OCI-LY3 (cell line): ENCODE data around the gene PLK5.
"Not testable (repeated sequence)": the region's sequence is repeated elsewhere in the genome, so short reads cannot be mapped to it uniquely, and the experiment has no call there.

Experiments
- H2AFZ ChIP-seq: fragments of 200-600, 300-600 bp; shearing (Covaris generic); 2 replicates; pipeline ENCODE4 v1.6.0; 2014; ENCODE audit warnings: antibody characterized with exemption, low read depth, low read length
- H3K27ac ChIP-seq: fragments of 200-600, 300-600 bp; sonication (generic); 2 replicates; pipeline ENCODE4 v1.5.1; 2014; ENCODE audit warnings: mild to moderate bottlenecking, low read length, moderate library complexity, mixed read lengths
- H3K27me3 ChIP-seq: fragments of 200-600, 300-600 bp; sonication (generic); 2 replicates; pipeline ENCODE4 v1.6.1; 2014; ENCODE audit warnings: low read depth, low read length, mixed read lengths
- H3K36me3 ChIP-seq: fragments of 200-600, 300-600 bp; sonication (generic); replicated peaks from 2 replicates; pipeline ENCODE3; 2014; ENCODE audit warnings: low read depth, low read length, mixed read lengths
- H3K4me1 ChIP-seq: fragments of 300-600, 200-600 bp; sonication (generic); 2 replicates; pipeline ENCODE4 v1.6.1; 2014; ENCODE audit warnings: low read length, mixed read lengths
- H3K4me2 ChIP-seq: fragments of 200-600, 300-600 bp; sonication (generic); 2 replicates; pipeline ENCODE4 v1.6.1; 2014; ENCODE audit warnings: low read length, mixed read lengths
- H3K4me3 ChIP-seq: fragments of 300-600, 200-600 bp; sonication (generic); 2 replicates; pipeline ENCODE4 v1.5.1; 2014; ENCODE audit warnings: antibody characterized with exemption, mild to moderate bottlenecking, low read length, moderate library complexity
- H3K79me2 ChIP-seq: fragments of 300-600, 200-600 bp; shearing (Covaris generic); 2 replicates; pipeline ENCODE4 v1.6.1; 2014; ENCODE audit warnings: mild to moderate bottlenecking, low read length, mixed read lengths
- H3K9ac ChIP-seq: fragments of 300-600, 200-600 bp; shearing (Covaris generic); 2 replicates; pipeline ENCODE4 v1.6.0; 2014; ENCODE audit warnings: mild to moderate bottlenecking, low read length, moderate library complexity
- H3K9me3 ChIP-seq: fragments of 200-600, 300-600 bp; shearing (Covaris generic); 2 replicates; pipeline ENCODE4 v1.6.1; 2014; ENCODE audit warnings: low read length, mixed read lengths; ENCODE audit not compliant: insufficient read depth
- H4K20me1 ChIP-seq: fragments of 200-600, 300-600 bp; sonication (generic); 2 replicates; pipeline ENCODE4 v1.6.1; 2016; ENCODE audit warnings: low read length, mixed read lengths; ENCODE audit not compliant: insufficient read depth
- EZH2phosphoT487 ChIP-seq: fragments of 200-600 bp; shearing (Covaris generic); IDR thresholded peaks from 2 replicates; pipeline ENCODE4 v1.6.1; 2018; ENCODE audit warnings: antibody characterized with exemption, mixed run types, low read depth
- TF ChIP-seq, protein P1 (sequence below): fragments of 200-600, 300-600 bp; sonication (generic); IDR thresholded peaks from 2 replicates; pipeline ENCODE4 v1.5.1; 2014; ENCODE audit warnings: antibody characterized with exemption, low read length, low read depth

The PLK5 gene

DNA sequence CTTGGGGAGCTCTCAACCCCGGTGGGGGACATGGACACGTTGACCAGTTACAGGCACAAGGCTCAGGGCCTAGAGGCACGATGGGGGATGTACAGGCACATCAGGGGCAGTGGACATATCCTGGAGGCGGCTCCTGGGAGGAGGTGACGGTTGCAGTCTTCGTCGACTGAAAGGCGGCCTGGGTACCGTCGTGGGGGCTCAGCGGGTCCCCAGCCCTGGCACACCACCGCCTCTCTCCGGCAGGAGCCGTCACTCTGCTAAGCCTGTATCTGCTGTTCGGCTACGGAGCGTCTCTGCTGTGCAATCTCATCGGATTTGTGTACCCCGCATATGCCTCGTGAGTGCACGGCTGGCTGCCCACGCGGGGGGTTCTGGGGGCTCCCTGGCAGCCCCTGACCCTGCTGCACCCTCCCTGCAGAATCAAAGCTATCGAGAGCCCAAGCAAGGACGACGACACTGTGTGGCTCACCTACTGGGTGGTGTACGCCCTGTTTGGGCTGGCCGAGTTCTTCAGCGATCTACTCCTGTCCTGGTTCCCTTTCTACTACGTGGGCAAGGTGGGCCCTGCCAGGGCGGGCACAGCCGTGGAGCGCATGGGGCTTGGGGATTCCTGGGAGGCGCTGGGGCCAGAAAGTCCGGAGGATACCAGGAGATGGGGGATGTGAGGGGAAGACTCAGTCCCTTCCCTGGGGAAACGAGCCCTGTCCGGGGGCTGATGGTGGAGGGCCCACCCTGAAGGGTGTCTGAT lies 28.7 kb upstream of the PLK5 start:
- Histone ChIP-seq H3K9ac (no peak overlapping the region), H3K4me1 (no peaks in the 10 kb centered on the region), H4K20me1 (no peaks in the 10 kb centered on the region), H3K9me3 (no peaks in the 10 kb centered on the region), H3K27me3 (no peaks in the 10 kb centered on the region), H3K4me3 (no peak overlapping the region), H3K36me3 (no peaks in the 10 kb centered on the region), H2AFZ (no peak overlapping the region), H3K4me2 (no peak overlapping the region), H3K79me2 (no peaks in the 10 kb centered on the region), H3K27ac (no peak overlapping the region)
- TF ChIP-seq, protein P1, sequence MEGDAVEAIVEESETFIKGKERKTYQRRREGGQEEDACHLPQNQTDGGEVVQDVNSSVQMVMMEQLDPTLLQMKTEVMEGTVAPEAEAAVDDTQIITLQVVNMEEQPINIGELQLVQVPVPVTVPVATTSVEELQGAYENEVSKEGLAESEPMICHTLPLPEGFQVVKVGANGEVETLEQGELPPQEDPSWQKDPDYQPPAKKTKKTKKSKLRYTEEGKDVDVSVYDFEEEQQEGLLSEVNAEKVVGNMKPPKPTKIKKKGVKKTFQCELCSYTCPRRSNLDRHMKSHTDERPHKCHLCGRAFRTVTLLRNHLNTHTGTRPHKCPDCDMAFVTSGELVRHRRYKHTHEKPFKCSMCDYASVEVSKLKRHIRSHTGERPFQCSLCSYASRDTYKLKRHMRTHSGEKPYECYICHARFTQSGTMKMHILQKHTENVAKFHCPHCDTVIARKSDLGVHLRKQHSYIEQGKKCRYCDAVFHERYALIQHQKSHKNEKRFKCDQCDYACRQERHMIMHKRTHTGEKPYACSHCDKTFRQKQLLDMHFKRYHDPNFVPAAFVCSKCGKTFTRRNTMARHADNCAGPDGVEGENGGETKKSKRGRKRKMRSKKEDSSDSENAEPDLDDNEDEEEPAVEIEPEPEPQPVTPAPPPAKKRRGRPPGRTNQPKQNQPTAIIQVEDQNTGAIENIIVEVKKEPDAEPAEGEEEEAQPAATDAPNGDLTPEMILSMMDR = no peak
- TF ChIP-seq EZH2phosphoT487 = no peak

DNA sequence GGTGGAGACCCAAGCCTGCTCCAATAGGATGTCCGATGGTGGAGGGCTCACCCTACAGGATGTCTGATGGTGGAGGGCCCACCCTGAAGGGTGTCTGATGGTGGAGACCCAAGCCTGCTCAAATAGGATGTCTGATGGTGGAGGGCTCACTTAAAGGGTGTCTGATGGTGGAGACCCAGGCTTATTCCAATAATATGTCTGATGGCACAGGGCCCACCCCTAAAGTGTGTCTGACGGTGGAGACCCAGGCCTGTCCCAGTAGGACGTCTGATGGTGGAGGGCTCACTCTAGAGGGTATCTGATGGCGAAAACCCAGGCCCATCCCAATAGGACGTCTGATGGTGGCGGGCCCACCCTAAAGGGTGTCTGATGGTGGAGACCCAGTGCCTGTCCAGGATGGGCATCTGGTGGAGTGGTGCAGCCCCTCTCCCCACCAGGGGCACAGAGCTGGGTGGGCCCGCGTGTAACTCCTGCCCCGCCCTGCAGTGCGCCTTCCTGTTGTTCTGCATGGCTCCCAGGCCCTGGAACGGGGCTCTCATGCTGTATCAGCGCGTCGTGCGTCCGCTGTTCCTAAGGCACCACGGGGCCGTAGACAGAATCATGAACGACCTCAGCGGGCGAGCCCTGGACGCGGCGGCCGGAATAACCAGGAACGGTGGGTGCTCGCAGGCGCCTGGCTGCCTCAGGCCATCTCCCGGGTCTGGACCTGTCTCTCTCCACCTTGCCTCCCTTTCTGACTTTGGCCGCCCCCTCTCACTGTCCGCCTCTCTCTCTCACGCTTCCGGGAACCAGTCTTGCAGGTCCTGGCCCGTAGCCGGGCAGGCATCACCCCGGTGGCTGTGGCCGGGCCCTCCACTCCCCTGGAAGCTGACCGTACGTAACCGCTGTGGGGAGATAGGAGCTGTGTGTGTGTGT lies 27.8 kb upstream of the PLK5 start:
- Histone ChIP-seq H3K9me3 (no peaks in the 10 kb centered on the region), H3K79me2 (no peaks in the 10 kb centered on the region), H3K9ac (no peak overlapping the region), H3K36me3 (no peaks in the 10 kb centered on the region), H3K27ac (no peak overlapping the region), H3K4me2 (no peak overlapping the region), H3K4me3 (no peak overlapping the region), H2AFZ (no peak overlapping the region), H3K4me1 (no peaks in the 10 kb centered on the region), H3K27me3 (no peaks in the 10 kb centered on the region), H4K20me1 (no peaks in the 10 kb centered on the region)
- TF ChIP-seq EZH2phosphoT487 = no peak

DNA sequence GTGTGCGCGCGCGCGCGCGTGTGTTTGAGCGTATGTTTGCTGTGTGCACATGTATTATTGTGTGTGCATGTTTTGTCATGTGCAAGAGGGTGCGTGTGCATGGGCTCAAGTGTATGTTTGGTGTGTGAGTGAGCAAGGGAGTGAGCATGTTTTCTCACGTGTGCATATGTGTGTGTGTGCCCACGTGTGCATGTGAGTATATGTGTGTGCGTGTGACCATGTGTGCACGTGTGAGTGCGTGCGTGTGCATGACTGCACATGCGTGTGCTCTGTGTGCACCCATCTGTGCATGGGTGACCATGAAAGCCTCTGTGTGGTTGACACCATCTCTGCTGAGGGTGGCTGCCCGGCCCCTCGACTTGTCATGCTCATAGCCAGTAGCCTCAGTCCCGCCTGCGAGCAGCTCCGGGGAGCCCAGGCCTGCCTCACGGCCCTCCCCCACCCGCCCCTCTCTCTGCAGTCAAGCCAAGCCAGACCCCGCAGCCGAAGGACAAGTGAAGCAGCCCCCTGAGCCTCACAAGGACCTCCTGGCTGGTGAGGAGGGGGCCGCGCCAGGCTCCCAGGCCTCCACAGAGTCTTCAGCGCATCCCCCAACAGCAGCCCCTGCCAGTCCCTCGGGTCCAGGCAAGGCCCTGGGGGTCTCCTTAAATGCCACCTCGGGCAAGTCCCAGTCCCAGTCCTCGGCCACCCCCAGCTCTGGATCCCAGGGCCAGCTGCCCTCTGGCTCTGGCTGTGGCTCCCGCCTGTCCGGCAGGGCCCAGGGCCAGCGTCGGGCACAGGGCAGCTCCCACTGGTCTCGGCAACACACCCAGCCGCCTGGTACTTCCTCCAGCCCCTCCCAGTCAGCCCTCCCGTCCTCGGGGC lies 26.9 kb upstream of the PLK5 start:
- Histone ChIP-seq H3K9ac (no peak overlapping the region), H4K20me1 (no peaks in the 10 kb centered on the region), H3K4me1 (no peaks in the 10 kb centered on the region), H3K79me2 (no peaks in the 10 kb centered on the region), H3K4me2 (no peak overlapping the region), H3K27ac (no peak overlapping the region), H3K36me3 (no peaks in the 10 kb centered on the region), H3K4me3 (no peak overlapping the region), H3K9me3 (no peaks in the 10 kb centered on the region), H3K27me3 (no peaks in the 10 kb centered on the region), H2AFZ (no peak overlapping the region)
- TF ChIP-seq EZH2phosphoT487 = no peak
- TF ChIP-seq, protein P1 = no peak

DNA sequence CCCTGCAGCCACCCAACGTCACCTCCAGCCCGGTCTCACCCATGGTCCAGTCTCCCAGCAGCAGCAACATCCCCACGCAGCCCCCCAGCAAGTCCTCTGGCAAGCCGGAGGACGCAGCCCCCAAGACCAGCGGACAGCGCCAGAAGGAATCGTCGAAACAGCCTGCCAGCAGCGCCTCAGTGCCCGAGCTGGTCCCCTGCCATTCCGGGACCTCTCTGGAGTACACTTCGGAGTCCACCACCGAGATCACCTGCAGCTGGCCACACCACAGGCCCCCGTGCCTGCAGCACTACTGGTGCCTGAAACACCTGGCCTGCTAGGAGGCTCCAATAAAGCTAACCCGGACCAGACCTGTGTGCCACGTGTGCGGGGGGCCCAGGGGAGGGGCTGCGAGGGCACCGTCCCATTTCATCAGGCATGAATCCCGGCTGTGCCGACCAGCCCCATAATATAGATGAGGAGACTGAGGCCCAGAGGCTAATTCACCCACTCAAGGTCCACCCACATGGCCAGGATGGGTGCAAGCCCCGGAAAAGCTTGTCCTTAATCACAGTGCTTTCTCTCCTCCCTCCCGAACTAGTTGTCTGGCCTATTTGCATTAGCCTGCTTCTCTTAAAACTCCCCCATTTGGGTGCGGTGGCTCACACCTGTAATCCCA lies 26.2 kb upstream of the PLK5 start:
- H2AFZ ChIP-seq = no peak overlapping the region
- TF ChIP-seq, protein P1 = no peak
- TF ChIP-seq EZH2phosphoT487 = no peak
- no peak overlapping the region for H3K27ac ChIP-seq
- no peaks in the 10 kb centered on the region for H3K4me1 ChIP-seq
- no peak overlapping the region for H3K4me2 ChIP-seq
- H3K27me3 ChIP-seq = no peaks in the 10 kb centered on the region
- H3K36me3 ChIP-seq = no peaks in the 10 kb centered on the region
- H3K9me3 ChIP-seq = no peaks in the 10 kb centered on the region
- H3K9ac ChIP-seq = no peak overlapping the region
- no peak overlapping the region for H3K4me3 ChIP-seq
- no peaks in the 10 kb centered on the region for H4K20me1 ChIP-seq
- H3K79me2 ChIP-seq = no peaks in the 10 kb centered on the region

DNA sequence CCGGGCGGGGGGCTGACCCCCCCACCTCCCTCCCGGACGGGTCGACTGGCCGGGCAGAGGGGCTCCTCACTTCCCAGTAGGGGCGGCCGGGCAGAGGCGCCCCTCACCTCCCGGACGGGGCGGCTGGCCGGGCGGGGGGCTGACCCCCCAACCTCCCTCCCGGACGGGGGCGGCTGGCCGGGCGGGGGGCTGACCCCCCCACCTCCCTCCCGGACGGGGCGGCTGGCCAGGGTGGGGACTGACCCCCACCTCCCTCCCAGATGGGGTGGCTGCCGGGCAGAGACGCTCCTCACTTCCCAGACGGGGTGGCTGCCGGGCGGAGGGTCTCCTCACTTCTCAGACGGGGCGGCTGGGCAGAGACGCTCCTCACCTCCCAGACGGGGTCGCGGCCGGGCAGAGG lies 24.6 kb upstream of the PLK5 start:
- not testable (repeated sequence) for H3K4me1 ChIP-seq, H4K20me1 ChIP-seq, H3K79me2 ChIP-seq, H2AFZ ChIP-seq, H3K4me3 ChIP-seq, H3K27me3 ChIP-seq, H3K27ac ChIP-seq, H3K9me3 ChIP-seq, H3K9ac ChIP-seq, H3K4me2 ChIP-seq, H3K36me3 ChIP-seq
